Muscle of arm (tissue), 12 donors: ENCODE measurements around the gene SPATA2. TPM values are rescaled to one million over a fixed set of nuclear protein-coding genes. Genes with fewer than 3 reads are reported as not detected.
"Not testable (repeated sequence)": the region's sequence is repeated elsewhere in the genome, so short reads cannot be mapped to it uniquely, and the experiment has no call there.

Experiments
- DNase-seq: peaks from one replicate; pipeline ENCODE4 v3.0.0-alpha.2; 2013
- polyA plus RNA-seq, 12 donors: library from polyadenylated mRNA; unstranded; fragments of 120-200 nt; gene quantifications; one replicate each; pipeline ENCODE4 v1.2.1, GENCODE V29; 2013; ENCODE audit not compliant: insufficient read length in 12 of 12

SPATA2 gene
- polyA plus RNA-seq, 12 donors: 4.8 to 6.8 (median 5.8) TPM; not detected in 1

GRCh38 chr20:49886571-49887213, 28.6 kb downstream of the SPATA2 start:
- DNase-seq: no peak

- DNase-seq: no peak
Observed at GRCh38 chr20:49885558-49886332, 29.6 kb downstream of the SPATA2 start.

- no peak for DNase-seq
Observed at GRCh38 chr20:49883246-49883802, 32.0 kb downstream of the SPATA2 start.

- DNase-seq: no peak
Observed at GRCh38 chr20:49882171-49882970, 33.0 kb downstream of the SPATA2 start.

GRCh38 chr20:49880724-49881445, 34.4 kb downstream of the SPATA2 start:
- no peak for DNase-seq

GRCh38 chr20:49880177-49880576, 35.2 kb downstream of the SPATA2 start:
- DNase-seq: no peak

- no peak for DNase-seq
Observed at GRCh38 chr20:49878977-49879376, 36.4 kb downstream of the SPATA2 start.

- DNase-seq: no peak
Observed at GRCh38 chr20:49877386-49877921, 37.9 kb downstream of the SPATA2 start.

- DNase-seq: no peak
Observed at GRCh38 chr20:49874696-49875095, 40.6 kb downstream of the SPATA2 start.

GRCh38 chr20:49872056-49872455, 43.3 kb downstream of the SPATA2 start:
- DNase-seq: no peak

- DNase-seq: no peak
Observed at GRCh38 chr20:49871391-49871948, 43.9 kb downstream of the SPATA2 start.

GRCh38 chr20:49870261-49870660, 45.1 kb downstream of the SPATA2 start:
- no peak for DNase-seq

GRCh38 chr20:49868964-49869363, 46.4 kb downstream of the SPATA2 start:
- DNase-seq: no peak

GRCh38 chr20:49868538-49868937, 46.8 kb downstream of the SPATA2 start:
- no peak for DNase-seq

GRCh38 chr20:49867453-49868215, 47.7 kb downstream of the SPATA2 start:
- DNase-seq: no peak

GRCh38 chr20:49866051-49866450, 49.3 kb downstream of the SPATA2 start:
- DNase-seq: no peak

- DNase-seq: no peak
Observed at GRCh38 chr20:49865559-49865958, 49.8 kb downstream of the SPATA2 start.

GRCh38 chr20:49863666-49864065, 51.7 kb downstream of the SPATA2 start:
- no peak for DNase-seq

GRCh38 chr20:49862607-49863200, 52.6 kb downstream of the SPATA2 start:
- no peak for DNase-seq

GRCh38 chr20:49861232-49861631, 54.1 kb downstream of the SPATA2 start:
- DNase-seq: not testable (repeated sequence)
